NCI-H2081 treated with DMSO at 0.1 percent for 48 hours (cell line): ENCODE measurements around the gene TEK.
"Not testable (repeated sequence)": the region's sequence is repeated elsewhere in the genome, so short reads cannot be mapped to it uniquely, and the experiment has no call there.

Experiments used
- DNase-seq: peaks from one replicate; lab custom pipeline; 2025; lab: John Stamatoyannopoulos, UW

TEK gene

DNA sequence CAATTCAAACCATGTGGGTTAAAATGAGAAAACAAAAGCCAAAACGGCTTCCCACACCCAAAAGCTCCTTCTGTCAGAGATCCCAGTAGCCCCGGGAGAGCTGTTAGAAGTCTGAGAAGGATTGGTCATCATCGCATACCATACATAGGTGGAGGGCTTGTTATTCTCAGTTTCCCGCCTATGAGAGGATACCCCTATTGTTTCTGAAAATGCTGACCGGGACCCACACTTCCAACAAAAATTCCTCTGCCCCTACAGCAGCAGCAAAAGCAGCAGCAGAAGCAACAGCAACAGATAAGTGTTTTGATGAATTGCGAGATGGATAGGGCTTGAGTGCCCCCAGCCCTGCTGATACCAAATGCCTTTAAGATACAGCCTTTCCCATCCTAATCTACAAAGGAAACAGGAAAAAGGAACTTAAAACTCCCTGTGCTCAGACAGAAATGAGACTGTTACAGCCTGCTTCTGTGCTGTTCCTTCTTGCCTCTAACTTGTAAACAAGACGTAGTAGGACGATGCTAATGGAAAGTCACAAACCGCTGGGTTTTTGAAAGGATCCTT is at the start of gene TEK:
Gene TEK, plus strand, starts transcription at position 245 of the 561 bp plus-strand sequence. CDS start 366 bp downstream, outside the sequence.
- DNase-seq = no peak

DNA sequence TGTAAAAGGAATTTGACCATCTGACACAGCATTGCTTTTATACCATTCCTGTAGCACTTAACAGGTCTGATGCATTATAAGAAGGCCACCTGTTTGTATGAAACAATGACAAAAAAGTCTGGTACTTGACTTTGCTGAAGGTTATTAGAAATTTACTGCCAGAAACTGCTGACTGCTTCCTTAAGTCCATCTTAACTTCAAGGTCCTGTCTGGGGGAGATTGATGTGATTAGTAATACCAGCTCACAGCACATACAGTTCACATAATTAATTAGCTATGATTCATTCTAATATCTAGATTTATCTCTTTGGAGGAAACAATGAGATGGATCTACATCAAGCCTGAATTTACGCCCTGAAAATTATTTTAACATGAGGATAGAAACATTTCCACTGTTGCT is 49.6 kb upstream of the TEK start:
- no peak for DNase-seq

DNA sequence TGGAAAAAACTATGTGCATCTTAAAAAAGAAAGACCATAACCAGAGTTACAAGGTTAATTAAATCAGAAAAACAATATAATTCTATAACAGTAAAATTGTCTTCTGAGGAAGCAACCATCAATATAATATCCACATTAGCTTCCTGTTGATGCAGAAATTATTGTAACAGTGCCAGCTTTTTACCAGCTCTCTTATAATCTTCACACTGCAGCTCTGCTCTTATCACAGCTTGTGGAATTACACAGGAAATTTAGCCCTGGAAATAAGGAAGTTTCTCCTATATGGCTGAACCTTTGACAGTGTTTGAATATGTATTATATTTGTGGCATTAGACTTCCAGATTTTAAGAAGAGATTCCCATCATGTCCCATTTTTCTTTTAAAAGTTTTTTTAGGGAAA is 49.1 kb upstream of the TEK start:
- DNase-seq = no peak

DNA sequence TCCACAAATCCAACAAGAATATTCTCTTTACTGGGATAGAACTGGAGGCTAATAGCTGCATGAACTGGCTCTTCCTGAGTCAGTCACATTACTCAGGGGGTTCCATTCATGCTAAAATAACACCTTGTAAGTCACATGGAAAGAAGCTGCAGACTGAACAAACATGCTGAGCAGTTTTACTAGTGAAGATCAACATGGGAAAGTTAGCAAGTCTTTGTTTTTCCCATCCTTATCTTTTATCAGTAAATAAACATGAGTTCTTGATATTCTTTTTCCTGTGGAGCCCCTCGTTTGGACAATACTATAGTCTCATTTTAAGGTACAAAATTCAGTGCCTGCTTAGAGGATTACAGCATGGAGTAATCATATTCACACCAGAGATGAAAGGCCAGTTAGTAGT is 43.7 kb upstream of the TEK start:
- no peak for DNase-seq

DNA sequence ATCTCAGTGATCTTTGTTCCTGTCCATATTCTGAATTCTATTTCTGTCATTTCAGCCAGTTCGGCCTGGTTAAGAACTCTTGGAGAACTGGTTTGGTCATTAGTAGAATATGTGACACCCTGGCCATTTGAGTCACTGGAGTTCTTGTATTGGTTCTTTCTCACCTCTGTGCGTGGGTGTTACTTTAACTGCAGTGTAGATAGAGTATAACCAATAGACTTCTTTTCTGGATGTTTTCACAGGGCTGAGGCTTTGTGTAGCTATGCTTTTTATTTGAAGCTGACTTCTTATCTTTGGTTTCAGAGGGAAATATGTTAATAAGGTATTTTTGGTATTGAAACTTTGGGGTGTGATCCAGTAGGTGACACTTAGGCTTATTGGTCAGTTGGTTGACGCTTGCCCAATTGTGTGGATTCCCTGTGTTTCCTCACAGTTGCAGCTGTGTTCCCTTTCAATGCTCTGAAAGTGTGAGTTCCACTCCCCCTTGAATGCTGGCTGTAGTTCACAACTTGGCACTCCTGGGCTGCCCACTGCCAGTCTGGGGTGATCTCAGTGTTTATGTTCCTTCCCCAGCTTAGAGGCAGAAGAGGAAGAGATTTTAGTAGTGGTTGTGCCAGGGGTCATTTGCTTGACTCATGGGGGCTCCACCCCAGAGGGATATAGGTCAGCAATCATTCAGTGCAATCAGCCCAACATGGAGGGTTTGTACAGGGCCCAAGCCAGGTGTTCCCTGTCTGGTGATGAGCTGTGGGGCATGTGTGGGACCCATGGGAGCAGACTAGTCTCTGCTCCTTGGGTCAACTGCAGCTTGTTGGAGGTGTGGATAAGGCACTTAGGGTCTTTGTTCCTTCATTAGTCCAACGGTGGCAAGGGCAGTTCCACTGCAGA is 34.9 kb upstream of the TEK start:
- DNase-seq = no peak

DNA sequence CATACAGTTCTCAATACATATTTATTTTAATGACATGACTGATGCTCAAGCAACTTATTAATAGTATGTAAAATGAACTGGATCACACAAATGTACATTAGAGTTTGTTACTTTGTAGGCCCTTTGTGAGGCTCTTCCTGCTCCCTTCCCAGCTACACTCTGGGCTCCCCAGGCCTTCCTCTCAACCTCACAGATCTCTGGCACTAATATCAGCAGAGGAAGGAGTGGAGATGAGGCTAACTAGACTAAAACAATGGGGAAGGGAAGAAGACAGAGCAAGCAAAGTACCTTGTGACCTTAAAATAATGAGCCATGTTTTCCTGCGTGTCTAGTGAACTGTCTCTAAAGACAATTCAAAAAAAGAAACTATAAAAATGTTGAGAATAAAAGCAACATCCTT is 30.3 kb upstream of the TEK start:
- no peak for DNase-seq

DNA sequence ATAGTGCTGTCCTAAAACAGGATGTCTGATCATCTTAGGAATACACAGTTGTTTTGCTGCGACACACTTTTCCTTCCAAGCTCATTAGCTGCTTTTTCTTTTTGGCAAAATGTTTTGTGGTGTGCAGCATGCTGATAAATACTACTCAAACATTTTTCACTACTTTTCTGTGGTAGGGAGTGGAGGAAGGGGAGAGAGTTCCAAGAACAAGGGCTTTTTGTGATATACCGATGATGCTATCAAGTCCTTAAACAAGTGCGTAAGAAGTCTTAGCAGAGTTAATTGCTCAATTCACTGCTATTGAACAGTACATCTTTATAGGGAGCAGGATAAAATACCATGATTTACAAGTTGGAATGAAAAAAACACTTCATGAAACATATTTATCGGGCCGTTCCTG is 23.6 kb upstream of the TEK start:
- no peak for DNase-seq

DNA sequence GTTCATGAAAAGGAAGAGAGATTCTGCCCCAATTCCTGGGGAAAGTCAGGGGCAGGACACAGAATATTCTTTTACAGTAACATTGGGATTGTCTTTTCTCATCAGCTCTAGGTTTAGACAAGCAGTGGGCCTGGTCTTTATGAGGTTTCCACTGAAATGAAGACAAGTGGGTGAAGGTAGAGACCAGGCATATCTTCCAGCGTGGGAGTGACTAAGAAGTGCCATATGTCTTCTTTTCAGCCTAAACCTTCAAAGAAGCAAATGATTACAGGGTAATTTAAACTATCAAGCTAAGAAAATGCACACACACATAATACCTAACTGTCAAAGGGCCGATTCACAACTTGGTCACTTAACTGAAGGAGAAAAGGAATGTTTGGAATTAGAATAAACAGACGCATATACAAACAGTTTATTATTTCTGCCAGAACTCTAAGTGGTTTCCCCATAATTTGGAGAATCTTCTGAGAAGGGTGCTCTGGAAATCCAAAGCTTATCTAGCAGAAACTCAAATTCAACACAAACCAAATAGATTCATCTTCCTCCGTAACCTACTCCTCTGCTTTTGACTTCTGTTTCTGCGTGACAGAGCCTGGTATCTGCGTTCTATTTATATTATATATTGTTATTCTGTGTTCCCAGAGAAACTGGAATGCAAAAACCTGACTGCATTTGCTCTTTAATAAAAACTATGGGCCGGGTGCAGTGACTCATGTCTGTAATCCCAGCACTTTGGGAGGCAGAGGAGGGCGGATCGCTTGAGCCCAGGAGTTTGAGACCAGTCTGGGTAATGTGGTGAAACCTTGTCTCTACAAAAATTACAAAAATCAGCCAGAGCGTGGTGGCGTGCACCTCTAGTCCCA is 22.0 kb upstream of the TEK start:
- no peak for DNase-seq

DNA sequence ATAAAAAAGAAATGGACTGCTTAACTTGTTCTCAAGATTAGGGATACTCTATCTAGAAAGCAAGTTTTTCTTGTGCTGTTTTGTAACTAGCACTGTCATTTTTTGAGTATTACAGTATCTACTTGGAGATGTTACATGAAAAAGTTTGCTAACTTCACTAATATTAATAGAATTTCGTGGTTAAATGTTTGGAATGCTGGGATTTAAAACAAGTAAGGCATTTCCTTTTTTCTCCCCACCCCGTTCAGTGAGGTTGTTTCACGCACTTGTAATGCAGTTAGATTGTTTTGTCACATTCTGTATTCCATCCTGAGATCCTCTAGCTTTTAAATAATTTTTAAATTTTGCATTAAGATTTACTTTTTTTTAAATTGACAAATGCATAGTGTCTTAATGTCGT is 20.0 kb upstream of the TEK start:
- no peak for DNase-seq

DNA sequence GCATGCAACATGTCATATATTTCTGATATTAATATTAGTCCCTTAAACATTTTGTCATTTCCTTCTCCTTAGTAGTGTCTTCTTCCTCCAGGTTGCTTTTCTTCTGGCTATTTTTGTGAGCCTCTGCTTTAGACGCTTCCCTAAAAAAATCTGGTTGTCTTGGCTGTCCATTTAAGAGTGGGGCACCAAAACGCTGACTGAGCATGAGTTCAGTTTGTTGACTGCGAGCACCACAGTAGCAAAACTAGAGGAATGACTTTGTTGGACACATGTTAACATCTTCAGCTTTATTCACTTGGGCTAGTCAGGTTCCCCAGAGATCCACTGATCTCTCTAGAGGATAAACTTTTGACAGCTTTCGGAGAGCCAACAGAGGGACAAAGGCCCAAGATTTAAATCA is 19.3 kb upstream of the TEK start:
- DNase-seq = no peak

DNA sequence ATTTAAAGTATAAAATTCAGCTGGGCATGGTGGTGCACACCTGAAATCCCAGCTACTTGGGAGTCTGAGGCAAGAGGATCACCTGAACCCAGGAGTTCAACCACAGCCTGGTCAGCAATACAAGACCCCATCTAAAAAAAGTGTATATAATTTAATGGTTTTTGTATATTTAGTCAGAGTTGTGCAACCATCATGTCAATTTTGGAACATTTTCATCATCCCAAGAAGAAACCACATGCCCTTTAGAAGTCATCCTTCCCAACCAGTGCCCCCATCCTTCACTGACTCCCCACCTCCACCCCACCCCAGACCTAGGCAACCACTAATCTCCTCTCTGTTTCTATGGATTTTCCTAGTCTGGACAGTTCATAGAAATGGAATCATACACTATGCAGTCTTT is 18.8 kb upstream of the TEK start:
- no peak for DNase-seq

DNA sequence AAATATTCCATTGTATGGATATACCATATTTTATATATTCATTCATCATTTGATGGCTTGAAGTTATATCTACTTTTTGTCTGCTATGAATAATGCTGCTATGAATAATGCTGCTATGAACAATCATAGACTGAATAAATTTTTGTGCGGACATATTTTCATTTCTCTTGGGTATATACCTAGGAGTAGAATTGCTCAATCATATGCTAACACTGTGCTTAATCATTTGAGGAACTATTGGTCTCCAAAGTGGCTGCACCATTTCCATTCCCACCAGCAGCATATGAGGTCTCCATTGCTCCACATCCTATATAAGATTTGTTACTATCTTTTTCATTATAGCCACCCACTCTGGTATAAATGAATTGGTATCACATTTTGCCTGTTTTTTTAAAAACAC is 18.3 kb upstream of the TEK start:
- DNase-seq = no peak

DNA sequence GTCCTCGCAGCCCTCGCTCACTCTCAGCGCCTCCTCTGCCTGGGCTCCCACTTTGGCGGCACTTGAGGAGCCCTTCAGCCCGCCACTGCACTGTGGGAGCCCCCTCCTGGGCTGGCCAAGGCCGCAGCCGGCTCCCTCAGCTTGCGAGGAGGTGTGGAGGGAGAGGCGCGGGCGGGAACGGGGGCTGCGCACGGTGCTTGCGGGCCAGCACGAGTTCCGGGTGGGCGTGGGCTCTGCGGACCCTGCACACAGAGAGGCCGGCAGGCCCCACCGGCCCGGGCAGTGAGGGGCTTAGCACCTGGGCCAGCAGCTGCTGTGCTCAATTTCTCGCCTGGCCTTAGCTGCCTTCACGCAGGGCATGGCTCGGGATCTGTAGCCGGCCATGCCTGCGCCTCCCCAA is 16.5 kb upstream of the TEK start:
- not testable (repeated sequence) for DNase-seq

DNA sequence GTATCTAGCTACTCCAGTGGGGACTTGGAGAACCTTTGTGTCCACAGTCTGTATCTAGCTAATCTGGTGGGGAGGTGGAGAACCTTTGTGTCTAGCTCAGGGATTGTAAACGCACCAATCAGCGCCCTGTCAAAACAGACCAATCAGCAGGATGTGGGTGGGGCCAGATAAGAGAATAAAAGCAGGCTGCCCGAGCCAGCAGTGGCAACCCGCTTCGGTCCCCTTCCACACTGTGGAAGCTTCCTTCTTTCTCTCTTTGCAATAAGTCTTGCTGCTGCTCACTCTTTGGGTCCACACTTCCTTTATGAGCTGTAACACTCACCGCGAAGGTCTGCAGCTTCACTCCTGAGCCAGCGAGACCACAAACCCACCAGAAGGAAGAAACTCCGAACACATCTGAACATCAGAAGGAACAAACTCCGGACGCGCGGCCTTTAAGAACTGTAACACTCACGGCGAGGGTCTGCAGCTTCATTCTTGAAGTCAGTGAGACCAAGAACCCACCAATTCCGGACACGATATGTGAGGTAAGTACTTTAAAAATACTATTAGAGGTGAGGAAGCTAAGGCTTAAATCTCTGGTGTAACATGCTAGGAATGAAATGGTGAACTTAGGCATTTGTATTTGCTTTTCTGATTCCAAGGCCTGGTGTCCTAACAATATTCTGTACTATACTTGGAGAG is 15.5 kb upstream of the TEK start:
- not testable (repeated sequence) for DNase-seq

DNA sequence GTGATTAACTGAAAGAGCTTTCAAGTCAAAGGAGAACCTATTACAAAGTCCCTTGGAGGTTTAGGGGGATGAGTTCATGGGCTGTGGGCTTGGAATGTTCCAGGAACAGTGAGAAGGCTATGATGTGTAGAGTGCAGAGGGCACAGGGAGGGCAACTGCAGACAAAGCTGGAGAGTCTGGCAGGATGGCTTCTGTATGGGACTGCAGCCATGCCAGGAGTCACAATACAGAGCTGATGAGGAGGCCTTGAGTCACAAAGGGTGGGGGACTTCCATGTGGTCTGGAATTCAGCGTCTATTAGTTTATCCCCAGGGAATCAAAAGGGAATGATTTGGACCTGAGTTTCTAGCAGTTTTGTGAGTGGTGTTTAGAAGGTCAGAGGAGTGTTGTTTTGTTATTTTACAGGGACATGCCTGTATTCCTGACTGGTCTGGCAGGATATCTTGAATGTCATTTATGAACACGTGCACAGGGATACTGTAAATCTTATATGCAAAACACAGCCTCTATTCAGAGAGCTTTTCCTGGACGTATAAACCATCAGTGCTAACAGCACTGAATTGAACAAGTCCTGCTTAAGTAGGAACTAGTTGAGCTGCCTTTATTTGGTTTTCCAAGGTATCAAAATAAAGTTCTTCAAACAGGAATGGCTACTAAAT is 14.3 kb upstream of the TEK start:
- no peak for DNase-seq

DNA sequence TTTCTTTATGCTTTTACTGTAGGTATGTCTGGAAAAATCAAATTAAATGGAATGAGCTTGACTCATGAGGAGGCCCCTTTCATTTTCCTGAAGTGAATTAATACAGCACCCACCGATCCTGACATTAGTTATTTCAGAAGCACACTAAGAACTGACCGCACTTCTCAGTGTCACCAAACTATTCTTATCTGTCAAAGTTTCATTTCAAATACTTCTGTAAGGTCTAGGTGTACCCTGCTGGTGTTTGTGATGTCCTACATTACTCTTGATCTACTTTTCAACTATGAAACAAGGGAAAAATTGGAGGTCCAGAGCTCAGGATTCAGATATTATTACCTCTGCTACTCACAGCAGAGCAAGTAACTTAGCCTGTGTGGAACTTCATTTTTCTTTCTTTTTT is 1.8 kb upstream of the TEK start:
- DNase-seq = no peak

DNA sequence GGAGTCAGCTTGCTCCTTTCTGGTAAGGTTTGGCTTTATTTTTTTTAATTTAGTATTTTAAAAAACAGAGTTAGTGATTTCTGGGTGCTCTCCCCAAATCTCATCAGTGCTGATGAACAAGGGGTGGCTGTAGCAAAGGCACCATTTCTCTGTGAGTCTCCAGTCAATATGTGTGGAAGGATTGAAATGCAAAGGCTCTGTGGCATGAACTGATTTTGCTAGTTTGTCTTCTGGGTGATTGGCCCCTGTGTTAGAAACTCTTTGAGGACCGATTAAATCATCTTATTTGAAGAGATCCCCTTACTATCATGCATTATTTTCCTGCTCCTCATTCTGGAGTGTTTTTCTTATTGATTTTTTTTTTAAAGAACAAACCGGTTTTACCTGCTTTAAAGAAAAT is 596 bp downstream of the TEK start:
- DNase-seq = no peak

DNA sequence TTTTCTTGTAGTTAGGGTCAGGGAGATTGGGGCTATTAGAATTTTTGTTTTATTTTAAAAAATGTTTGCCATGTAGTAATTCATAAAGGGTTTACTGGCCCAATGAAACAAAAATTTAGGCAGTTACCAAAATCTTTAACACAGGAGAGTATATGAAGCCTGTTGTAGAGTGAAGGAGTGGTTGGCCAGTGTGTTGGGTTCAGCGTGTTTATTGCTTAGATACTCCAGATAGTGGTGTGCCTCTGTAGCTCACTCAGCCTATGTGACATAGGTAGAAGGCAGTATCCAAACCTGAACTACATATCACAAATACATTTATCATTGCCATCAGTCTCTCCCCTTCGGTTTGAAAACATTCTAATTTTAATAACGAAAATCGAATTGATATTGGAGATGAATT is 1.2 kb downstream of the TEK start:
- DNase-seq = no peak

DNA sequence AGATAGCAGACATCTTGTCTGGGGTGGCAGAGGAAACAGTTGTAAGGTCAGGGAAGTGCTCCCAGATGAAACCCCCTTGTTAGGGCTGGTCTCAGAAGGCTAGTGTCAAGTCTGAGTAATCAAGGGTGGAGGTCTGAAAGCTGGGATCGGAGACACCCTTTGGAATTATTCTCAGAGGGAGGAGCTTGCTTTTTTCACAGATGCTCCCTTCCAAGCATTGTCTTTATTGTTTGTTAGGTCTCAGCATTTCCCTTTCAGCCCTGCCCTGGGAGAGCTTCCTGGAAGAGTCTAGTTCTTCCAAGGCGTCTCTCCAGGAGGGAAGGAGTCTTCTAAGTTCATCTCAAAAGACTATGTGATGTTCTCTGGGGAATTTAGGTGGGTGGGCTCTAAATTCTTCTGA is 3.2 kb downstream of the TEK start:
- DNase-seq = no peak

DNA sequence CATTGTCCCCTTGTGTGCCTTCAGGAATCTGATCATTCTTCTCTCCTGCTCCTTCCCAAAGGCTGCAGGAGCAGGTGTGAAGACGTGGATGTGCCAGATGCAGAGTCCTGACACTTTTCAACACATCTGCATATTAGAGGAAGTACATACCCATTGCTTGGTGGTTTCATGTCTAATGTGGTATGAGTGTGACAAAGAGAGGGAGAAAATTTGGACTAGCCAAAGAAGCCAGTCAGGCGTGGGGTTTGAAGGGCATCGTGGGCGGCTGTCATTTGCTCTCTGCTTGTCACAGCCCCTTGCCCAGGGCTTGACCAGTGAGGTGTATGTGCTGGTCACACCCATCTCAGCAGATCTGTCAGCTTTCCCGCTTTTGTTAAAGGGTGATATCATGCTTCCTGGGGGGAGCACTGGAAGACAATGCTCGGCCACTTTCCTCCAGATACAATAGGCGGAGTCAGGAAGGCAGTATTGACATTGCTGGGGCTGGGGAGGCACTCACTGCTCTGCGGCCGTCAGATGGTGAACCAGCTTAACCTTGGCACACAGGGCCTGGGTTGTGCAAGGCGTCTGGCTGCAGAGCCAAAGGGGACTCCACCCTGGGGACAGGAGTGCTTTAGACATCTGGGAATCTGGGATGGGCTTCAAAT is 8.6 kb downstream of the TEK start:
- DNase-seq = no peak

DNA sequence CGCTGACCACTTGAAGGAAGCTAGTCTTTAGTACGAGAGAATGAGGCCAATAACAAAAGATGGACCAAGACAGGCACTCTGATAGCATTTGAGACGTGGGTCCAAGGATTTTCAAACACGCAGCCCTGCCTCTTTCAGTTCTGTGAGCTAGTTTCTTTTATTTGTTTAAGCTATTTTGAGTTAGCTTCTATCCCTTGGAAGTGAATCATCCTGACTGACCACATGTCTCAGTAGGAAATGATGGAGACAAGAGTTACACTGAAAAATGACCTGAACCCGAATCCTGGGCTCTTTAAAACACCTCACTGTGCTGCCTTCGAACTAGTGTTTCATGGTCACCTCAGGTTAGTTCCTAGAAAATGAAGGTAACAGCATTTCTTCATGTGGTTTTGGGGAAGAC is 9.9 kb downstream of the TEK start:
- DNase-seq = no peak
